Measurements from ENCODE around the gene CGNL1. TPM values are rescaled to one million over a fixed set of nuclear protein-coding genes. Genes with fewer than 3 reads are reported as not detected.
A peak's percentile ranks its signal among the peaks of the same experiment; 100 is the strongest.

CGNL1 gene
- total RNA-seq, 2 donors from 2014 or later, result not detected

DNA sequence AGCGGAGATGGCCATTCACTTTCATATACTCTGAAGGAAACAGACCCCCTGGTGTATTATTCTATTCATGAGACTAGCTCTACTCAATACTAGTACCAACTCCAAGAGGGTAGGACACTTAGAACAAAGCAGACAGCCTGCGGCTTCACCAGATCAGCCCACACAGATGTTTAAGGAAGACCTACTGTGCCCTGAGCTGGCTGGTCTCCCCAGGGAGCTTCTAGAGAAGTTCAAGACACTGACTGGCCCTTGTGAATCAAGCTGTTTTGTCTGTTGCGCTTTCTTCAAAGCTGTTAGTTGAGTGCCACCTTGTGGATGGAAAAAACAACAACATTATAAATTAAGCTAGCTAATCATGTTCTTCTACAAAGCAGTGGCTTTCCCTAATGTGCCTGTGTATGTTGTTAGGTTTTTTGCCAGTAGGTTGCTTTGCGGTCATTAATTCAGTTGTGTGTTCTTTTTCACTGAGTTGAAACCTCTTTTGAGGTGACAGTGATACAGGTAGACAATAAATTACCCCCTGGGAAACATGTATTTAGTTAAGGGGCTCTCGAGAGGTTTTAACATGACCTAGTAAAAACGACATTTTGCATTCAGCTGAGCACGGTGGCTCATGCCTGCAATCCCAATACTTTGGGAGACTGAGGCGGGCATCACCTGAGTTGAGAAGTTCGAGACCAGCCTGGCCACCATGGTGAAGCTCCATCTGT lies 151.2 kb downstream of the CGNL1 start:
- Mint-ChIP-seq H3K4me1 (peaks cover 4% of the 10 kb centered on the region), H3K4me3 (no peak overlapping the region), H3K27ac (no peak overlapping the region), H3K27me3 (peaks cover 54% of the 10 kb centered on the region), H3K36me3 (ENCODE audit: low read depth) (no peaks in the 10 kb centered on the region)
- H3K9me3 ChIP-seq (ENCODE audit: control insufficient read depth, low read length, poor library complexity, severe bottlenecking), result no peaks in the 10 kb centered on the region
- DNase-seq (no peak), ATAC-seq (peak; percentile 48)

DNA sequence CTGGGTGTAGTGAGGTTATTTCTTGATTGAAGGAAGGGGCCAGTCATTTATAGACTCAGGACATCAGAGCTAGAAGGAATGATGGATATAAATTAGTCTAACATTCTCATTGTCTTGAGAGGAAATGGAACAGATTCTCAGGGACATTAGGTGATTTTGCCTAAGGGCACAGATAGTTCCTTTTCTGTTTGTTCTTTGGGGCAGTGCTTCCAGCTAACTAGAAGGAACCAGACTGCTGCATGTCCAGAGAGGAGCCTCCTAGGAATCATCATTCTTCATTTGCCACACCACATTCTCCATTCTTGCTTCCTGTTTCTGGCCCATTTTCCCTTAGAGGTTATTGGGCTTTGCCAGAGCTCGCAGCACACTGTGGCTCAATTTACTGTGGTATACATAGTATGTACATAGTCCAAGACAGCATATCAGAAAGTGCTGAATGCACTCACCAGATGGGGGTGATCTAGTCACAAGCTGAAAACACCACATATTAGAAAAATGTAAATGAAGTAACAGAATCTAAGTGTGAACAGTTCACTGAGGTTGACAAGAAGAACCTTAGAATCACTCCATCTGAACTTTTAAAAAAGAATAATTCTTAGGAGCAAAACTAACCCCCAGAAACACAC lies 152.7 kb downstream of the CGNL1 start:
- Mint-ChIP-seq H3K36me3 (ENCODE audit: low read depth) (no peaks in the 10 kb centered on the region), H3K27ac (no peak overlapping the region), H3K27me3 (peaks cover 51% of the 10 kb centered on the region), H3K4me3 (no peak overlapping the region), H3K4me1 (peaks cover 5% of the 10 kb centered on the region)
- no peaks in the 10 kb centered on the region for H3K9me3 ChIP-seq (ENCODE audit: control insufficient read depth, low read length, poor library complexity, severe bottlenecking)
- DNase-seq (no peak), ATAC-seq (no peak)

DNA sequence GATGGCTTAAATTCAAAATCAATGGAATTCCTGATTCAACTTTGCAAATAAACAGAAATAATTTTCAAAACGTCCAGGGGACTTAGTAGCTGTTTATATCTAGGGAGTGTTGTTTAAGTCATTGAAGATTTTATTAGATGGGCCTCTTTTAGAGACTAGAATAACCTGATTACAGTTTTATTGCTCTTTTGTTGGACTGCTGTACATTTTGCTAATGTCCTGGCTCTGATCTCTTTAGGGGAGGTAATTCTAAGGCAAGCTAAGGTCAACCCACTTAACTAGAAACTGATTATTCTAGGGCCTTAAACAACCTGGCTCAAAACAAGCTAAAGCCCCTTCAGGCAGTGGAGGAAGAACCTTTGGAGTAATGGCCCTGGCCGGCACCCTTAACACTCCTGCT lies 153.4 kb downstream of the CGNL1 start:
- no peak for DNase-seq

DNA sequence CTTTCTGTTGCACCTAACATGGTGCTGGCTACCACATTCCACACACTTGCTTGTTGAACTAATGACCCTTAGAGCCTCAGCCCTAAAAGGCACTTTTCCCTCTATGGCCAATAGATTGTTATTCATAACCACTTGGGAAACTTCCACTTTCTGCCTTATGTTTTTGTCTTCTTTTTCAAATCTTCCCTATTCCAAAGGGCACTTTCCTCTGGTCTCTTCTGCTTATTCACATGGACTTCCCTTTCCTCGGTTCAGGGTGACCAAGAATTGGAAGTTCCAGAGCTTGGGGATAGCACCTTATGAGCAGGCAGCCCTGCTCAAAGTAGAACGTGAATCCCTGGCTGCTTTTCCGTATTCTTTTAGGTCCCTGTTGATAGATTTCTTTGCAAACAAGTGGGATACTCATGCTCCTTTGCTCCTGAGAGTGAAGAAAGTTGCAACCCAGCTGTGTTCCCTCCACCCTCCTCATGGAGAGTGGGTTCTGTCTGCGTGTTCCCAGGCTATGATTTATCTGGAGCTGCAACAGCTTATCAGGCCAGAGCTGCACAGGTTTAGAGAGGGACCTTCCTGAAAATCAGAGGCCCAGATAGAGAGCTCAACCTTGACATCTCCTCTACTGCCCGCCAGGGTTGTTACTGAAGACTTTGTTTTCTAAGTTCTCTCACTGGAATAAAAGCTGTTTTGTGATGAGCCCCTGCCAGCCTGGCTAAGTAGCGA lies 156.6 kb downstream of the CGNL1 start:
- ATAC-seq (no peak), DNase-seq (no peak)
- H3K27ac Mint-ChIP-seq, result no peak overlapping the region
- no peak overlapping the region for H3K4me3 Mint-ChIP-seq
- no peaks in the 10 kb centered on the region for H3K9me3 ChIP-seq (ENCODE audit: control insufficient read depth, low read length, poor library complexity, severe bottlenecking)
- no peaks in the 10 kb centered on the region for H3K36me3 Mint-ChIP-seq (ENCODE audit: low read depth)
- peaks cover 3% of the 10 kb centered on the region for H3K4me1 Mint-ChIP-seq
- H3K27me3 Mint-ChIP-seq, result peaks cover 44% of the 10 kb centered on the region

More for the DNA sequence above, 153.4 kb downstream of the CGNL1 start:
- Mint-ChIP-seq H3K27me3 (peaks cover 49% of the 10 kb centered on the region), H3K4me1 (peaks cover 5% of the 10 kb centered on the region), H3K36me3 (ENCODE audit: low read depth) (no peaks in the 10 kb centered on the region), H3K27ac (no peak overlapping the region), H3K4me3 (no peak overlapping the region)
- no peaks in the 10 kb centered on the region for H3K9me3 ChIP-seq (ENCODE audit: control insufficient read depth, low read length, poor library complexity, severe bottlenecking)
- no peak for ATAC-seq

DNA sequence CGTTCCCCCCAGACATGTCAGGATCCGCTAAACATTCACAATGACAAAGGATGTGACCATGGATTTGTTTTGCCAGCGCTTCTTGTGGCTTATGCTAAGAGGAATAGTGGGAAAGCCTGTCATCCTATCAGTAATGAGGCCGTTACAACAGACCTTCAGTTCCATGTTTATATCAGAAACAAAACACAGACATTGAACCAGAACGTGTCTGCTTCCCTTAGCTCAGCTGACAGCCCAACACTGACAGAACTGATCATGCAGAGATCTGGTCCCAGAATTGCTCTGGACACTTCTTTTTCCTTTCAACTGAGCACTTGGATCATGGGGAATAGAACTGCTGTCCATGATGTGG lies 157.1 kb downstream of the CGNL1 start:
- Mint-ChIP-seq H3K4me3 (no peak overlapping the region), H3K36me3 (ENCODE audit: low read depth) (no peaks in the 10 kb centered on the region), H3K4me1 (peaks cover 3% of the 10 kb centered on the region), H3K27me3 (peaks cover 44% of the 10 kb centered on the region), H3K27ac (no peak overlapping the region)
- DNase-seq (no peak), ATAC-seq (no peak)
- H3K9me3 ChIP-seq (ENCODE audit: control insufficient read depth, low read length, poor library complexity, severe bottlenecking), result no peaks in the 10 kb centered on the region

DNA sequence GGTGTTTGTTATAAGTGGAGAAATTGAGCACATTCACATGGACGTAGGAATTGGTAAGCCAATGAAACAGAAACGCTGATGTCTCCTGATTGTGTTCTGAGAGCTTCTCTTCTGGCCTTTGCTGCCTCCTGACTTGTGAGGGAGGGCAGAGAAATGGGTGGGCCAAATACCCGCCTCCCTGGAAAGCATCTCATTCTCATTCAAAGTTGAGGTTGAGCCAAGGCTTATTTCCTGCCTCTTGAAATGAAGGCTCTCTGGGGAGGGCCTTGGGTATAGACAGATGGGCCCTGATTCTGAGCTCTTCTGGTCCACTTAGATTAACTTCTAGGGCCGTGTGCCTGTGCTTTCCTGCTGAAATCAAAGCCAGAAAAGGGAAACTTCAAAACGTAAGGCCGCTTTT lies 158.0 kb downstream of the CGNL1 start:
- no peak for ATAC-seq

DNA sequence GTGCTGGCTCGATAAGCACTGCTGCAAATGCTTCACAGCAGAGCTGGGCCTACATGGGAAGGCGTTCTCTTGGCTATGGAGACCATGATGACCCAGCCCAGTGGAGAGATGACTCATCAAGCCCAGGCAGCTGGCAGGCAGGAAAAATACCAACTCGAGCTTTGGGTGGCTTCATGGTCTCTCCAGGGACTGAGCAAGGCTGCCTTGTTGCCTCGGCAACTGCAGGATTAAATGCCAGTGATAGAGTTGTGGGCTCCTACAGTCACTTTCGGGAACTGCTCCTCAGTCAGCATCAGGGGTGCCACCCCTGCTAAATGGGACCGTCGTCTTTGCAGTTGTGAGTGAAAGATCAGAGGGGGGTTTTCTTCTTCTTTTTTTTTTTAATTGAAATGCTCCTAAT lies 160.8 kb downstream of the CGNL1 start:
- Mint-ChIP-seq H3K36me3 (ENCODE audit: low read depth) (no peaks in the 10 kb centered on the region), H3K4me3 (no peak overlapping the region), H3K27ac (no peak overlapping the region), H3K27me3 (peaks cover 48% of the 10 kb centered on the region), H3K4me1 (peaks cover 3% of the 10 kb centered on the region)
- no peaks in the 10 kb centered on the region for H3K9me3 ChIP-seq (ENCODE audit: control insufficient read depth, low read length, poor library complexity, severe bottlenecking)
- no peak for DNase-seq
- no peak for ATAC-seq

More for the DNA sequence above, 158.0 kb downstream of the CGNL1 start:
- no peak for DNase-seq
- H3K36me3 Mint-ChIP-seq (ENCODE audit: low read depth), result no peaks in the 10 kb centered on the region
- peaks cover 48% of the 10 kb centered on the region for H3K27me3 Mint-ChIP-seq
- no peak overlapping the region for H3K4me3 Mint-ChIP-seq
- H3K27ac Mint-ChIP-seq, result no peak overlapping the region
- H3K4me1 Mint-ChIP-seq, result peaks cover 3% of the 10 kb centered on the region
- H3K9me3 ChIP-seq (ENCODE audit: control insufficient read depth, low read length, poor library complexity, severe bottlenecking), result no peaks in the 10 kb centered on the region

DNA sequence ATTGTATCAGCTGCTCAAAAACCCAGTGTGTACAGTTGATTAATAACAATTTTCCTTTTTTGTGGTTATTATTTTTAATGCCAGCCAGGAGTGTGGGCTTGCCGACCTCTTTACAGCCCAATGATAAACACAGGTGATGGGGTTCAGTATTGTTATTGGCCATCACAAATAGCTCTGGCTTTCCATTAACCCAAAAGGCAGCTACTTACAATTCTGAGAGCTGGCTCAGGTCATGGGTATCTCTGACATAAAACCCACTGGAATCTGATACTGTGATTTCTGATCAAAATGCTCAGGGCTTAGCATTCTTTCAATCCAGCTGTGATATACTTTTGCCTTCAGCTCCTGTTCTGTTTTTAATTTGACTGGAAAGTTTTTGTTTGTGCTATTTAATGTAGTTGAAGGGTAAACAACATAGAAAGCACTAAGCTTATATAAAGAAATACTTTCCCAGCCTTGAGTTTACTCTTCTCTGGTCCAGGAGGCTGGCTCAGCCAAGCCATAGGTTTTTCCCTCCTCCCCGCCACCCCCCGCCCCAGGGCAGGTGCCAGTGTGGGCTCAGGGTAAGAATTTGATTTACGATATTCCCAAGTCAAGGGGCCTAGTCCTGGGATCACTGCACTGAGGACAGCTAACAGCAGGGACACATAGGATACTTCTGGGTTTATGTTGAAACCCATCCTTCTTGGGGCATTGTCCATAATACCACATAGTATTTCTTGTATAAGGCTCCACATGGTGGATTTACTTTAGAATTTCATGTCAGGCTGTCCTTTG lies 161.4 kb downstream of the CGNL1 start:
- ATAC-seq (no peak), DNase-seq (no peak)
- H3K27me3 Mint-ChIP-seq, result peaks cover 47% of the 10 kb centered on the region
- H3K4me3 Mint-ChIP-seq, result no peak overlapping the region
- H3K9me3 ChIP-seq (ENCODE audit: control insufficient read depth, low read length, poor library complexity, severe bottlenecking), result no peaks in the 10 kb centered on the region
- H3K27ac Mint-ChIP-seq, result no peak overlapping the region
- no peaks in the 10 kb centered on the region for H3K36me3 Mint-ChIP-seq (ENCODE audit: low read depth)
- H3K4me1 Mint-ChIP-seq, result no peaks in the 10 kb centered on the region

DNA sequence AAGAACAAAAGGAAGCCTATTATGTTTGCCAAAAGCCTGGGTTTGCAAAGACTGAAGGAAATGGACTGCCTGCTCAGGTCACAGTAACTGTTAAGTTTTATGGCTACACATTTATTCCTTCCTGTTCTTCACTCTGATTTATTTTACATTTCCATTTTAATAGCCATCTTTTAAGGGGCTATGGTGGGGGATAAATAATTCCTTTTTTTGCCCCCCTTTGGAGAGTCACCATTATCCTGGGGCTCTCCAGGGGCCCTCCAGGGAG lies 161.9 kb downstream of the CGNL1 start:
- ATAC-seq (no peak), DNase-seq (no peak)
- H3K9me3 ChIP-seq (ENCODE audit: control insufficient read depth, low read length, poor library complexity, severe bottlenecking), result no peaks in the 10 kb centered on the region
- Mint-ChIP-seq H3K27ac (no peak overlapping the region), H3K36me3 (ENCODE audit: low read depth) (no peaks in the 10 kb centered on the region), H3K4me3 (no peak overlapping the region), H3K27me3 (peaks cover 47% of the 10 kb centered on the region), H3K4me1 (no peaks in the 10 kb centered on the region)

DNA sequence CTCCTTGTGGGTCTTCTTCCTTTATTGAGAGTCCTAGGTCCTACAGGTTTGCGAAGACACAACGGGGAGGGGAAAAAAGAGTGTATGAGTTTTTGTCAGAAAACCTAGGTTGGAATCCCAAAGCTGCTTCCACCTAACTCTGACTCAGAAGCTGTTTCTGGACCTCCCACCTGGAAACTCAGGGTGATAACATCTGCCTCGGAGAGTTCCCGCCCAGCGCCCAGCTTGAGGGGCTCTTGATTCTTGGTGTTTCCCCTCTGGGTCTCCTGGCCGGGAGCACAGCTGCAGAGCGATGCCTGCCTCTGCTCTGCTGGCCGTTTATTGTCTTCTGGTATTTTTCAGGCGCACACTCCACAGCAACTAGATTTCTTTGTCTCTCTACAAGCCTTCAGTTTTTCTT lies 162.5 kb downstream of the CGNL1 start:
- no peak for ATAC-seq
- Mint-ChIP-seq H3K27me3 (peaks cover 47% of the 10 kb centered on the region), H3K27ac (no peak overlapping the region), H3K4me1 (no peaks in the 10 kb centered on the region), H3K4me3 (no peak overlapping the region), H3K36me3 (ENCODE audit: low read depth) (no peaks in the 10 kb centered on the region)
- H3K9me3 ChIP-seq (ENCODE audit: control insufficient read depth, low read length, poor library complexity, severe bottlenecking), result no peaks in the 10 kb centered on the region
- no peak for DNase-seq

DNA sequence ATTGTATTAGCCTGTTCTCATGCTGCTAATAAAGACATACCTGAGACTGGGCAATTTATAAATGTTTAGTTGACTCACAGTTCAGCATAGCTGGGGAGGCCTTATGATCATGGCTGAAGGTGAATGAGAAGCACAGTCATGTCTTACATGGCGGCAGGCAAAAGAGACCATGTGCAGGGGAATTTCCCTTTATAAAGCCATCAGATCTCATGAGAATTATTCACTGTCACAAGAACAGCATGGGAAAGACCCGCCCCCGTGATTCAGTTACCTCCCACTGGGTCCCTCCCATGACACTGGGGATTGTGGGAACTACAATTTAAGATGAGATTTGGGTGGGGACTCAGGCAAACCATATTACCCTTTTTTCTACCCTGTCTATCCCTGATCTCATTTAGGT lies 163.9 kb downstream of the CGNL1 start:
- no peak for ATAC-seq
- no peak overlapping the region for H3K4me3 Mint-ChIP-seq

DNA sequence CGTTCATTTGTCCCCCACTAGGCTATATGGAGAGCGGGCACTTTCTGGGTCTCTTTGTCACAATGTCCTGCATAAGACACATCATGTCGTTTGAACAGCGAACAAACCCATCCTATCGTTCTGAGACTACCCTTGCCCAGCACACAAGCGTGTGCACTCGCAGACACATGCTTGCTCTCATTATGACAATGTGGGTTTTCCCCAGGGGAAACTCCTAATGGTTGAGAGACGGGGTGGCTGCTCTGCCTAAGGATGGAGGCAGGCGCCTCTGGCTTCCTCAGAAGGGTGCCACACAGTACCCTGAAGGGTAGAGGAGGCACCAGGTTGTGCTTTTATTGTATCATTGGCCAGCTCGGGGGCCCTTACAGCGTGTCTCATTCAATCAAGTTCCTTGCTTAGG lies 164.4 kb downstream of the CGNL1 start:
- Mint-ChIP-seq H3K4me3 (no peak overlapping the region), H3K4me1 (no peaks in the 10 kb centered on the region), H3K27ac (no peak overlapping the region), H3K36me3 (ENCODE audit: low read depth) (no peaks in the 10 kb centered on the region), H3K27me3 (peaks cover 48% of the 10 kb centered on the region)
- ATAC-seq, result peak; percentile 41
- H3K9me3 ChIP-seq (ENCODE audit: control insufficient read depth, low read length, poor library complexity, severe bottlenecking), result no peaks in the 10 kb centered on the region
- no peak for DNase-seq

More for the DNA sequence above, 163.9 kb downstream of the CGNL1 start:
- Mint-ChIP-seq H3K27me3 (peaks cover 48% of the 10 kb centered on the region), H3K4me1 (no peaks in the 10 kb centered on the region), H3K36me3 (ENCODE audit: low read depth) (no peaks in the 10 kb centered on the region), H3K27ac (no peak overlapping the region)
- DNase-seq, result no peak
- H3K9me3 ChIP-seq (ENCODE audit: control insufficient read depth, low read length, poor library complexity, severe bottlenecking), result no peaks in the 10 kb centered on the region

DNA sequence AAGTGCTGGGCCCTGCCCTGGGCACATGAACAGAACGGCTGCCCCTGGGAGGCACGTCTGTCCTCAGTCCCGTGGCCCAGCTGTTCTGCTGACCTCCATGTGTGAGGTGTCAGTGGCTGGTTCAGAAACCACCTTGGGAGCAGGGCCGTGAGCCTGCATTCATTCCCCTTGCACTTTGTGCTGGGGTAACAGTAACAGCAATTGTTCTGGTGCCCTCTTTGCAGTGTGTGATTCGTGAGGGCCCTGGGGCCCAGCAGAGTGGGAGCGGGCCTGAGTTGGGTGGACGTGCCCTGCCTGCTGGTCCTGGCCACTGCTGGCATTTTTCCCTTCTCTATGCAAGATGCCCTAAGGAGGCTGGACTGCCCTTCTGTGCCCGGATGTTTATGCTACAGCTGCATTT lies 165.0 kb downstream of the CGNL1 start:
- no peak overlapping the region for H3K27ac Mint-ChIP-seq
- no peaks in the 10 kb centered on the region for H3K4me1 Mint-ChIP-seq
- no peak overlapping the region for H3K4me3 Mint-ChIP-seq
- peaks cover 48% of the 10 kb centered on the region for H3K27me3 Mint-ChIP-seq
- no peaks in the 10 kb centered on the region for H3K9me3 ChIP-seq (ENCODE audit: control insufficient read depth, low read length, poor library complexity, severe bottlenecking)
- ATAC-seq, result no peak
- no peak for DNase-seq
- H3K36me3 Mint-ChIP-seq (ENCODE audit: low read depth), result no peaks in the 10 kb centered on the region
